T-helper 17 cell (primary cell): Measurements from ENCODE around the gene SELENOO. TPM values are rescaled to one million over a fixed set of nuclear protein-coding genes. Genes with fewer than 3 reads are reported as not detected.

Experiments used
- ATAC-seq: fragments of 150-1000 bp; cut with Tn5 transposase; 2 replicates; pipeline ENCODE4 v1.10.0; 2021; ENCODE audit warnings: mild to moderate bottlenecking, moderate library complexity
- DNase-seq, 3 donors: peaks; one replicate each; pipeline versions ENCODE4 v3.0.0 to v3.0.0-alpha.2; 2020 to 2021
- H3K9me3 ChIP-seq: one replicate; pipeline ENCODE4 v1.7.0; 2013; ENCODE audit warnings: low read length, mild to moderate bottlenecking; ENCODE audit not compliant: control insufficient read depth, poor library complexity, severe bottlenecking
- H3K27ac Mint-ChIP-seq: one replicate; pipeline ENCODE4 v1.8.0; 2022; ENCODE audit warnings: mild to moderate bottlenecking, moderate library complexity, mixed read lengths
- H3K27me3 Mint-ChIP-seq: one replicate; pipeline ENCODE4 v1.8.0; 2022; ENCODE audit warnings: mixed read lengths
- H3K36me3 Mint-ChIP-seq: one replicate; pipeline ENCODE4 v1.8.0; 2022; ENCODE audit warnings: low read depth, mixed read lengths
- H3K4me1 Mint-ChIP-seq: one replicate; pipeline ENCODE4 v1.8.0; 2022; ENCODE audit warnings: mild to moderate bottlenecking, mixed read lengths
- H3K4me3 Mint-ChIP-seq: one replicate; pipeline ENCODE4 v1.8.0; 2022; ENCODE audit warnings: mild to moderate bottlenecking, moderate library complexity, mixed read lengths
- total RNA-seq, 4 donors: library from RNA in 2 of 4; stranded (reverse) in 2 of 4; gene quantifications; one replicate each; pipeline ENCODE4 v1.2.3 and lab custom pipeline; 2022 to 2026

The SELENOO gene
- total RNA-seq, 2 donors from 2014 or later, result 27.4 to 29.5 TPM

DNA sequence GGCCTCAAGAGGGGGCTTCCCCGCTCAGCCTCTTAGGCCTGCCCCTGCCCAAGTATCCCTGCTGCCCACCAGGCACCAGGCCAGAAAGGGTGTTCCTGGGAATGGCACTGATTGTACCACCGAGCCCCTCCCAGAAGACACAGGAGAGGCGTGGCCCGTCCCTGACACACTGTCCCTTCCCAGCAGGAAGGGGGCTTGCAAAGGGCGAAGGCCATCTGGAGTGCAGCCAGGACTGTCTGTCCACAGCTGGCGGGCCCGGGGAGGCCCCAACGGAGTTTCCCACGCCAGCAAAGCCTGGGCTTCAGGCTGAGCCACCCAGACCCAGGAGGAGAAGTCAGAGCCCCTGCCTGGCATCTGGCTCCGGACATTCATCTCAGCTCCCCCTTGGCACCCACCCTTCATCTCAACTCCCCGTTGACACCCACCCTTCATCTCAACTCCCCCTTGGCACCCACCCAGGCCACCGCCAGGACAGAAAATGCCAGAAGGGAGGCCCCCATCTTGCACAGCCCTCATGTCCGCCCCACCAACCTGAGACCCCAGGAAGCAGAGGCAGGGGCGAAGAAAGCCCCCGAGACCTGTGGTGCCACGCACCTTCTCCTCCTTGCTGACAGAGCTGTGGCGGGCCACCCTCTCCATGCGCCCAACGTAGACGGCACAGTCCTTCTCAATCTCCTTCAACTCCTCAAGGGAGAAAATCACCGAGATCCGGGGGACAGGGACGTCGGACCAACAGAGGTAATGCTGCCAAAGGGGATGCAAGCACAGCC lies 24.6 kb downstream of the SELENOO start:
- no peak for ATAC-seq
- Mint-ChIP-seq H3K4me1 (peaks cover 9% of the 10 kb centered on the region), H3K36me3 (peaks cover 2% of the 10 kb centered on the region), H3K4me3 (no peak overlapping the region), H3K27me3 (no peaks in the 10 kb centered on the region), H3K27ac (no peak overlapping the region)
- H3K9me3 ChIP-seq, result no peaks in the 10 kb centered on the region
- no peak for DNase-seq

DNA sequence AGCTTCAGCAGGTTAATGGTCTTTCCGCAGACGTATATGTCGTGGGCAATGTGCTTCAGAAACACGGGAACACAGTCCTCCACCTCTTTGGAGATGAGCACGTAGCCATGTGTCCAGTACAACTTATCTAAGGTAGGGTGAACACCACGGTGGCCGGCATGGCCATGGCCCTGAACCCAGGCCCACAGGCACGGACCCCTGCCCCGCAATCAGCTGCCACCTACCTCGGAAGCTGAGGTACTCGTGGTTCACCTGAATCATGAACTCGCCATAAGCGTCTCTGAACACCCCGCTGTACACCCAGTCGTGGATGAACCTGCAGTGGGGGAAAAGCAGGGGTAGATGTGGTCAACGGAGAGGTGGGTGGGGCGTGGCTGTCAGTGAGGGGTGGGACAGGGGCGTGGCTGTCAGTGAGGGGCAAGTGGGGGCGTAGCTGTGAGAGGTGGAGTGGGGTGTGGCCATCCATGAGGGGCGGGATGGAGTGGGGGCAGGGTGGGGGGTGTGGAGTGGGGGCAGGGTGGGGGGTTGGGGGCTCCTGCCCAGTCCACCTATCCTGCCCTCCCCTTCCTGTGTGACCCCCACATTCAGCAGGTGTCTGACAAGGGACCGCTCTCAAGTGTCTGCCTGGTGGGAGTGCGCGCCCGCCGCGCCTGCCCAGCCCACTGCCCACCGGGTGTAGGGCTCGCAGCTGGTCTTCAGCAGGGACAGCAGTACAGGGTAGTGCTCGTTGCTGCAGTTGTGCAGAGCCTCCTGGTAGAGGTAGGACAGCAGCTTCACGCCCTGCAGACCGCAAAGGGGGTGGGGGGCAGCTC lies 25.5 kb downstream of the SELENOO start:
- Mint-ChIP-seq H3K4me1 (peaks cover 9% of the 10 kb centered on the region), H3K36me3 (peaks cover 2% of the 10 kb centered on the region), H3K27me3 (no peaks in the 10 kb centered on the region), H3K4me3 (no peak overlapping the region), H3K27ac (no peak overlapping the region)
- no peak for ATAC-seq
- no peak for DNase-seq
- H3K9me3 ChIP-seq, result no peaks in the 10 kb centered on the region

DNA sequence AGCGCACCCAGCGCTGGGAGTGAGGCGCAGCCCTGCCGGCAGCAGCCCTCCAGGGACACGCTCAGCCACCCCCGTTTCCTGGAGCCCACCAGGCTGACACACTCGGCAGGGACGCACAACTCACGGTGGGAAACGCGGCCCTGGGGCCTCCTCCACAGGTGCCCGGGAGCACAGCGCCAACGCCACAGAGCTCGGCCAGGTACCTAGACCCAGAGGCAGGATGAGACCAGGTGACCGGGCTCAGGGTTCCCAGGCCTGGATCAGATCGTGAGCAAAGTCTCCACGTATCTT lies 26.0 kb downstream of the SELENOO start:
- peaks cover 2% of the 10 kb centered on the region for H3K36me3 Mint-ChIP-seq
- no peak overlapping the region for H3K27ac Mint-ChIP-seq

DNA sequence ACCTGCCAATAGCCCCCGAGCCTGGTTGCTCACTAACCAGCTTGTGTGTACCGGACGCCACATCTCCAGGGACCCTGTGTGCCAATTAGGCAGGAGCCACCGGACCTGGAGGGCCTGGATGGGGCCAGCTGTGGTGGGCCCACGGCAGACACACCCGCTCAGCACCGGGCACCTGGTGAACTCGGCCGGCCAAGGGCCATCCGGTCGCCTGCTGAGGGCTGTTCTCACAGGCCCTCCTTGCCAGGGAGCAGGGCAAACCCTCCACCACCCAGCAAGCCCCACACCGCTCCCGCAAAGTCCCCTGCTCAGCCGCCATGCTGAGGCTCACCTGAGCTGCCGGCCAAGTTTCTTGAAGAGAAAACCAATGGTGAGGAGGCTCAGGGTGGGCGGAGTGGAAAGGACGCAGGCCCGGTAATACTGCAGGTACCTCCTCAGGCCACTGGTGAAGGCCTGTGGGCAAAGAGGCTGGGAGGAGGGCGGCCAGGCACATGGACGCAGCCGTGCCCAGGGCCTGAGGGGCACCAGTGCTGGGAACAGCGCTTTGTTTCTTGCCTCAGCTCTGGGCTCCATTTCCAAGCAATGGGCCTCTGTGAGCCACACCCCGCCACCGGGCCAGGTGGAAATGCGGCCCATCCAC lies 26.9 kb downstream of the SELENOO start:
- ATAC-seq, result no peak

More for the DNA sequence above, 26.0 kb downstream of the SELENOO start:
- no peaks in the 10 kb centered on the region for H3K9me3 ChIP-seq
- Mint-ChIP-seq H3K27me3 (no peaks in the 10 kb centered on the region), H3K4me1 (peaks cover 9% of the 10 kb centered on the region), H3K4me3 (no peak overlapping the region)
- DNase-seq (no peak), ATAC-seq (no peak)

DNA sequence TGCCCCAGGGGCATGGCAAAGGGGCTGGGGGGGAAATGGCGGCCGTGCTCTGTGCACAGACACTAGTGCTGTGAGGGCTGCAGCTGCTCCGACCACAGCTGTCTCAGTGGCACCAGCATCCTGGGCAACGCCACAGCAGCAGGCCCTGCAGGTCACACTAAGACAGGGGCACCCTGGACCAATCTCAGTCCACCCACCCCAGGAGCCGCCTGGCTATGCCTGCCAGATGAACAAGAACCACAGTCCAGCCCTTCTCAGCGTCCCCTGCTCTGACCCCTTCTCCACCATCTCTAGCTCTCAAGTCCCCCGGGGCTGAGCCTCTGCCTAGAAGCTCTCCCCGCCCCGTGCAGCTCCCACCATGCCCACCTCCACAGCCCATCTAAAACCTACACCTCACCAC lies 27.6 kb downstream of the SELENOO start:
- Mint-ChIP-seq H3K27me3 (no peaks in the 10 kb centered on the region), H3K4me3 (no peak overlapping the region), H3K27ac (peak overlapping the region; percentile 47), H3K4me1 (peaks cover 9% of the 10 kb centered on the region), H3K36me3 (peaks cover 2% of the 10 kb centered on the region)
- no peaks in the 10 kb centered on the region for H3K9me3 ChIP-seq
- ATAC-seq (no peak), DNase-seq (no peak)

More for the DNA sequence above, 26.9 kb downstream of the SELENOO start:
- Mint-ChIP-seq H3K4me3 (no peak overlapping the region), H3K4me1 (peaks cover 9% of the 10 kb centered on the region), H3K36me3 (peaks cover 2% of the 10 kb centered on the region), H3K27me3 (no peaks in the 10 kb centered on the region), H3K27ac (no peak overlapping the region)
- DNase-seq, result no peak
- no peaks in the 10 kb centered on the region for H3K9me3 ChIP-seq

DNA sequence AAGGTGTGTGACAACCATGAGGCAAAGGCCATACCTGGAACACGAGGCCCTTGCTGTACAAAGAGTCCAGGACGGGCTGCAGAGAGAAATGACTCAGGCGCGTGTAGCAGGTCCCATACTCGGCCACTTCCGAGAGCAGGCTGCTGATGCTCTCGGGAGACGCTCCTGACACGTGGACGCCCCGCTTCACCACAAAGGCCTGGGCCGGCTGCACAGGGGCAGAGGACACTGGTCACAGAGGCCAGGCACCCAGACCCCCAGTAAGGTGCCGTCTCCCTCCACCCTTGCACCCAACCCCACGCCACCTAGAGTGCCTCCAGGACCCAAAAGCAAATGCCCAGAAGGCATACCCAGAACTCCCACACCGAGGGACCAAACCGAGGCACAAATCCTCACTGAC lies 28.6 kb downstream of the SELENOO start:
- ATAC-seq, result no peak
- no peaks in the 10 kb centered on the region for H3K9me3 ChIP-seq
- Mint-ChIP-seq H3K4me3 (no peak overlapping the region), H3K27me3 (no peaks in the 10 kb centered on the region), H3K27ac (no peak overlapping the region), H3K4me1 (peaks cover 15% of the 10 kb centered on the region), H3K36me3 (peaks cover 5% of the 10 kb centered on the region)
- no peak for DNase-seq

DNA sequence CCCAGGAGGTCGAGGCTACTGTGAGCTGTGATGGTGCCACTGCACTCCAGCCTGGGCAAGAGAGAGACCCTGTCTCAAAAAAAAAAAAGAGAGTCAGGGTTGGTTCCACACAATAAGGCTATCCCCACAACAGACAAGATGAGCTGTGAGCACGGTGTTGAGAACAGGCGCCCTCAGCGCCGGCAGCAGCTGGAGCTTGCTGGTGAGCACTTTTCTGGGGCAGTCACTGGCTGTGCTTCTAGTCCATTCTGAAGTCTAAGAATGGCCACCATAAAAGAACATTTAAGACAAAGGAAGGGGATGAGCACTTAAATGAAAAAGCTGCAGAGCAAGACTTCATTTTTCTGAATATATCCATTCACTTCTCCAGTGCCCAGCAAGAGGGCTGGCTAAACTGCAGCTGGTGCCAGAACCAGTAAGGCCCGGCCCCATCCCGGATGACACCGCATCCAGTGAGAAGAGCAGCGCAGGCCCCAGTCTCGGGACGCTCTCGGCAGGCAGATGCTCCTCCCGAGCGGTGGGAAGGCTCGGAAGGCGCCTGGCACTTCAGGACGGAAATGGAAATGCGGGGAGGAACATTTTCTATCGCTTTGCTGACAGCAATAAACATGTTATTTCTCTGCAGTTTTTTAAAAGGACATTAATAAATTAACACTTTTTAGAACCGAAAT lies 31.8 kb downstream of the SELENOO start:
- DNase-seq (no peak), ATAC-seq (no peak)
- H3K4me1 Mint-ChIP-seq, result peaks cover 22% of the 10 kb centered on the region
- H3K4me3 Mint-ChIP-seq, result no peak overlapping the region
- H3K27ac Mint-ChIP-seq, result no peak overlapping the region
- H3K27me3 Mint-ChIP-seq, result no peaks in the 10 kb centered on the region
- H3K36me3 Mint-ChIP-seq, result peaks cover 5% of the 10 kb centered on the region
- H3K9me3 ChIP-seq, result no peaks in the 10 kb centered on the region

DNA sequence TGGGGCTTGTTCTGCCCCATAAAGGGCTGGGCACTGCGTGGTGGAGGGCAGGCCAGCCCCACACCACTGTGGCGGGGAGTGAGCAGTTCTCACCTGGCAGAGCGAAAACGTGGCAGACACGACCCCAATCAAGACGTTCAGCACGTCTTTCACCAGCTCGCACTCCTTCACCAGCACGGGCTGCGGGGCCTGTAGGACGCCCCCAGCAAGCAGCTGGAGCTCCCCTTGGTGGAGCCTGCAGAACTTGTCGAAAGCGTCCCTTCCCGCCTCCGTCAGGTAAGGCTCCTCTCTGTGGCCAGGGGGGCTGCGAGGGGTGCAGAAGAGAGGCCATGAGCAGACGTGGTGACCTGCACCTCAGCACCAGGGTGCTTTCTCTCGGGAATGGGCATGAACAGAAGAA lies 32.4 kb downstream of the SELENOO start:
- peaks cover 5% of the 10 kb centered on the region for H3K36me3 Mint-ChIP-seq
- peaks cover 26% of the 10 kb centered on the region for H3K4me1 Mint-ChIP-seq
- ATAC-seq (no peak), DNase-seq (no peak)
- H3K9me3 ChIP-seq, result no peaks in the 10 kb centered on the region
- H3K4me3 Mint-ChIP-seq, result no peak overlapping the region
- no peaks in the 10 kb centered on the region for H3K27me3 Mint-ChIP-seq
- peak overlapping the region; percentile 63 for H3K27ac Mint-ChIP-seq

DNA sequence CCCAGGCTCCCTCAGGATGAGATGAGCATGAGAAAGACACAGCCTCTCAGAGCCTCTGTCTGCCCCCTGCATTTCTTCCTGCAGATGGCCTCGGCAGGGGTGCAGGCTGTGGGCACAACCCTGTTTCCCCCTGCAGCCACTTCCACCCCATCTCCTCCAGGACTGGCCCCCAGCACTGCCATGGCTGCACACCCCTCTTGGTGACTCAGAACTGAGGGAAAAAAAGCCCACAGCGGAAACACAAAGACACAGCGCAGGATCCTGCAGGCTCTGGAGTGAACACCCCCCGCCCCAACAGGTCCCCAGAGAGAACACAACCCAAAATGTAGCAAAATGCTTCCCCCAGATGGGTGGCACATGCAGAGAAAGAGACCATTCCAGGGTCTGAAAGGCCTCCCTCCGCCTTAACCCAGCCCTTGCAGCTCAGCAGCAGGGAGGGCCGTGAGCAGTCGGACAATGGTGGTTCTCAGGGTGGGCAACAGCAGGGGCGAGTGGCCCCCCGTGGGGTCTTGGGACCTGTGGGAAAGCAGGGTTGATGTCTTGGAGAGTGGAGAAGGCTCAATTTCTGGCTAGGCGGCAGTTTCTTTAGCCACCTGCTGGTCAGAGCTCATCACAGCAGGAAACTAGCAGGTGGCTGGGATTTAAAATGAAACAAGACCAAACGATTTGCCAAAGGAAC lies 36.1 kb downstream of the SELENOO start:
- Mint-ChIP-seq H3K27me3 (no peaks in the 10 kb centered on the region), H3K4me1 (peaks cover 31% of the 10 kb centered on the region), H3K36me3 (peaks cover 2% of the 10 kb centered on the region), H3K27ac (peak overlapping the region; percentile 70), H3K4me3 (no peak overlapping the region)
- H3K9me3 ChIP-seq, result no peaks in the 10 kb centered on the region
- no peak for DNase-seq
- no peak for ATAC-seq

DNA sequence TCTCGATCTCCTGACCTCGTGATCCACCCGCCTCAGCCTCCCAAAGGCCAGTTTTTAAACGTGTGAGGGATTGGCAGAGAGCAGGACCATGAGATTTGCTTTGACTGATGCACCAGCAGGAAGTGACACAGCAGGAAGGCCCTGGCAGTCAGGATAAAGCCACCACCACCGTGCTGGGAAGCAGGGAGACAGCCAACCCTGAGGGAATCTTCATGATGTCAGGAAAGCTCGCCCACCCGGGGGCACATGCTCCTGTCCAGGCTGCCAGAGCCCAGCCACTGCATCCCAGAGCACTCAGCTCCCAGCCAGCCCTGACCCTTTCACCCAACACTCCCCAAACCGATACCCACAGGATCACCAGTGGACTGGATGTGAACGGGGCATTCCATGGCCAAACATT lies 37.9 kb downstream of the SELENOO start:
- Mint-ChIP-seq H3K4me1 (peaks cover 35% of the 10 kb centered on the region), H3K27me3 (no peaks in the 10 kb centered on the region), H3K4me3 (no peak overlapping the region), H3K27ac (no peak overlapping the region), H3K36me3 (peaks cover 2% of the 10 kb centered on the region)
- no peaks in the 10 kb centered on the region for H3K9me3 ChIP-seq
- ATAC-seq (no peak), DNase-seq (no peak)

DNA sequence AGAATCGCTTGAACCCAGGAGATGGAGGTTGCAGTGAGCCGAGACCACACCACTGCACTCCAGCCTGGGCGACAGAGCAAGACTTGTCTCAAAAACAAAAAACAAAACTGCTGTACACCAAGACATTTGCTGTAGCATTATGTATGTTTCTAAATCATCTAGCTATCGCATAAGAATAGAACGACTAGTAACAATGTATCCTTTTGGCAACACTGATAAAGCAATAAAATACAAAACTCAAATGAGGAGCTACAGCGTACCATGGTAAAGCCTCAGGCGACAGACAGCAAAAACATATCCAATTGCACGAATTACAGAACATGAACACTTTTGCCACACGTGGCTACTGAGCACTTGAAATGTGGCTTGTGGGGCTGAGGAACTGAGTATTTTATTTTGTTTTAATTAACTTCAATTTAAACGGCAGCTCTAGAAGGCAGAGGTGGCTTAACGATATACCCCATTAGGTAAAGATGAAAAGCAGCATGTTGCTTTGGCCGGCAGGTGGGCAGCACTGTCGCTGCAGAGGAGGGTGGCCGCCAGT lies 41.7 kb downstream of the SELENOO start:
- no peaks in the 10 kb centered on the region for H3K9me3 ChIP-seq
- peak overlapping the region; percentile 92 for H3K27ac Mint-ChIP-seq
- no peaks in the 10 kb centered on the region for H3K27me3 Mint-ChIP-seq
- peaks cover 2% of the 10 kb centered on the region for H3K36me3 Mint-ChIP-seq
- ATAC-seq, result no peak
- peak overlapping the region; percentile 94 for H3K4me3 Mint-ChIP-seq
- H3K4me1 Mint-ChIP-seq, result peaks cover 27% of the 10 kb centered on the region
- no peak for DNase-seq

DNA sequence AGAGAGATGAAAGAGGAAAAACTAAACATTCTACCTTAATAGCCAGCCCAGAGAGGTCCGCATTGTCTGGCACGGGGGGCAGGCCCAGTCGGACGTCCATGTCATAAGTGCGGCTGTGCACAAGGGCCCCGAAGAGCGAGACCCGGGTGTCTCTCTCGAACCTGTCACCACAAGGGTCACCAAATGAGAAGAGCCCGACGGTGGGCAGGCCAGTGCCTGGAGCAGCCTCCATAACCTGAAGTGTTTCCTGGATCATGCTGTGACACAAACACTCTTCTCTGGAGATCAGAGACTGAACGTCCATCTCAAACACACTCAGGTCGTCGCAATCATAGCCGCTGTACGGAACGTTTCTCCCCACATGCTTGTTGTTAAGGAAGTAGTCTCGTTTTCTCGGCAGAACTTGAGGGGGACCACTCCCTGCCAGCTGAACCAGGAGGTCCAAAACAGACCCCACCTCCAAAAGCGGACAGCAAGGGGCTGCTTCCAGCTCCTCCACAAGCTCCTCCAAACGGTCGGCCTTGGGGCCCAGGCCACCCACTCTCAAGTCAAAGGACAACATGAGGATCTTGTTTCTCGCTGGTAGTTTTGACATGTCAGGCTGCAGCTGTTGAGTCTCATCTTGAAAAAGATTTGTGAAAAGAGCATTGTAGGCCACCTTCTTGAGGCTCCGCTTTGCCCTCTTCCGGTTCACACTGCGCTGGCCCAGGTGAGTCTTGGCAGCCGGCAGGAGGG lies 43.0 kb downstream of the SELENOO start:
- no peaks in the 10 kb centered on the region for H3K9me3 ChIP-seq
- Mint-ChIP-seq H3K36me3 (peaks cover 2% of the 10 kb centered on the region), H3K4me1 (peaks cover 29% of the 10 kb centered on the region), H3K27me3 (no peaks in the 10 kb centered on the region), H3K4me3 (peak overlapping the region; percentile 94), H3K27ac (peak overlapping the region; percentile 92)
- ATAC-seq, result no peak
- no peak for DNase-seq
